Measurements from ENCODE around the gene RBKS.
"Not testable (repeated sequence)": the region's sequence is repeated elsewhere in the genome, so short reads cannot be mapped to it uniquely, and the experiment has no call there.

- TF ChIP-seq CTCF (conservative IDR thresholded peaks at IDR 0.05; ENCODE audit: low read depth, low read length); EZH2 (IDR thresholded peaks at IDR 0.05; ENCODE audit: borderline replicate concordance, low read depth, low read length, poor library complexity, severe bottlenecking): not testable (repeated sequence)
These were observed 144.7 kb downstream of the RBKS start for GRCh38 chr2:27745494-27745893.

Data from A673 (cell line).